D341Med (cell line): ENCODE measurements around the gene FMOD.
"Not testable (repeated sequence)": the region's sequence is repeated elsewhere in the genome, so short reads cannot be mapped to it uniquely, and the experiment has no call there.

Experiments
- DNase-seq: peaks from one replicate; pipeline ENCODE4 v3.0.0; 2012; ENCODE audit warnings: low spot score

The FMOD gene

DNA sequence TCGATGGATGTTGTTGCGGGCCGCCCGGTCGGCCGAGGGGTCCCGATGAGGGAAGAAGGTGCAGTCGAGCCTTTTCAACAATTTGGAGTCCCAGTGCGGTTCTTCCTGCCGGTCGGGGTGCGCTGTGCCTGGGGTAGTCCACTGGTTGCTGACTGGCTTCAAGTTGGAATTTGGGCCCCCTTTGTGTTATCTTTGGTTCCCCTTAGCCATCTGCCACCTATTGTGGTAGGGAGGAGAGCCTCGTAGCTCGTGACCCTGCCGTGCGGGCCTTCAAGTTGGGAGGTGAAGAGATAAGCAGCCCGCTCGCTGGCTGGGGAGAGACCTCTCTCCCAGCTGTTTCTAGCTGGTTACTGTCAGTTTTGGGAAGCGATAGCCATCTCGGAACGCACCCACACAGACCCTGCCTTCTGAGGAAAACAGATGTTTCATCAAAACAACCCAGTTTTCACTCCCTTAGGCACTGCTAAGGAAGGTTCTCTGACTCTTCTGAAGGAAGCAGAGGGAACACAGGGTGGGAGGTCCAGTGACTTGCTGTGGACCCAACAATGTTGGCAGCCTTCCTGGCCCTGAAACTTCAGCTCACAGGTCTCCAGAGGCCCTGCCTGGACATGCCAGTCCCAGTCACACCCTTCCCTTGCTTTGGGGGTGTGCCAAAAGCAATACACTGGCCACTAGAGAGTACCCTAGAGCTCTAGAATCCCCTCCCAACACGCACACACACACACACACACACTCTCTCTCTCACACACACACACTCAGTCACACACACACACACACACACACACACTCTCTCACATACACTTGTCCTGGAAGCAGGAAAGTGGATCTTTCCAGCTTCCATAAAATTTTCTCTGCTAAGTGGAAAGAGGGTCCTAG is 44.6 kb downstream of the FMOD start:
- peak; percentile 71 for DNase-seq

GRCh38 chr1:203305809-203306088 is 45.2 kb downstream of the FMOD start:
- no peak for DNase-seq

GRCh38 chr1:203304919-203305808 is 45.8 kb downstream of the FMOD start, which contains the start of gene BTG2:
Gene BTG2, plus strand, starts transcription at chr1:203305519. Its CDS starts 88 bp downstream, at chr1:203305607.
- DNase-seq = peak; percentile 100

- DNase-seq = no peak
Measured at GRCh38 chr1:203304391-203304918, 46.5 kb downstream of the FMOD start.

GRCh38 chr1:203302894-203303293 is 48.0 kb downstream of the FMOD start:
- DNase-seq = no peak

DNA sequence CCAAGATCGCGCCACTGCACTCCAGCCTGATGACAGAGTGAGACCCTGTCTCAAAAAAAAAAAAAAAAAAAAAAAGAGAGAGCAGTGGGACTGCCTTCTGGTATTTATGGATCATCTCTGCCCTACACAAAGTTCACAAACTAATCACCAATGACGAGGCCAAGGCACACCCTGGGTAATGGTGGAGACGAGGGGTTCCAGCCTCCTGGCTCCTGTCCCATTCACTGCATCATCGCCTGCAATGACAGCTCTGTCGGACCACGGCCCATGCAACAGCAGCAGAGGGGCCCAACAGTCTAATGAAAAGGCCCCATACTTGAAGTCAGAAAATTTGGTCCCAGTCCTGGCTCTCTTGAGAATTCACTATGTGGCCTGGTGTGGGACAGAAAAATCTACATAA is 48.5 kb downstream of the FMOD start:
- no peak for DNase-seq

- no peak for DNase-seq
Measured at GRCh38 chr1:203301331-203301668, 49.6 kb downstream of the FMOD start.

GRCh38 chr1:203300441-203301330 is 50.2 kb downstream of the FMOD start:
- DNase-seq = no peak

GRCh38 chr1:203299719-203300429 is 51.0 kb downstream of the FMOD start:
- DNase-seq = not testable (repeated sequence)

GRCh38 chr1:203299169-203299568 is 51.8 kb downstream of the FMOD start:
- DNase-seq = no peak

DNA sequence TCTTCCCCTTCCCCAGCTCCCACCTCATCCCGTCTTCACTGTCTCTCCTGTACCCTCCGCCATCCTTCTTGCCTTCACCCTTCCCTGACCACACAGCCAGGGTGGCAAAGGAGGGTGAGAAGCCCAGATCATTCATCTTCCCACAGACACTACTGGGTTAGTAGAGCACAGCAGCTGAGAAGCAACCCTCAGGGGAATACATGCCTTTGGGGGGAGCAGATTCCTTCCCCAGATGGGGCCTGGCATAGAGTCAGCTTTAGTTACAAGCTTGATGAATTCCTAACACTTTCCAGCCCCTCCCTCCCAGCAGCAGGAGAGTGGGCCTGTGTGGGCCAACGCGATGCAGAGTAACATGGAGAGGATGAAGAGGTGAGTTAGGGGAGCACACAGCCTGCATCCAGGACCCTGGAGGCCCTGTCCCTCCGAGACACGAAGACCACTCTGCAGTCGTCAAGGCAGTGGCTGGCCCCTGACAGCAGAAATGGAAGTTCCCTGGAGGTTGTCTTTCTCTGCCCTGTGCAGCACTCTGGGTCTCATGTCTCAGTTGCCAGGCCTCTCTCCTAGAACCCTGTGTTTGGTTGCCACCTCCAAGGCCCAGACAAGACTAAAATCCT is 54.4 kb downstream of the FMOD start:
- DNase-seq = no peak

DNA sequence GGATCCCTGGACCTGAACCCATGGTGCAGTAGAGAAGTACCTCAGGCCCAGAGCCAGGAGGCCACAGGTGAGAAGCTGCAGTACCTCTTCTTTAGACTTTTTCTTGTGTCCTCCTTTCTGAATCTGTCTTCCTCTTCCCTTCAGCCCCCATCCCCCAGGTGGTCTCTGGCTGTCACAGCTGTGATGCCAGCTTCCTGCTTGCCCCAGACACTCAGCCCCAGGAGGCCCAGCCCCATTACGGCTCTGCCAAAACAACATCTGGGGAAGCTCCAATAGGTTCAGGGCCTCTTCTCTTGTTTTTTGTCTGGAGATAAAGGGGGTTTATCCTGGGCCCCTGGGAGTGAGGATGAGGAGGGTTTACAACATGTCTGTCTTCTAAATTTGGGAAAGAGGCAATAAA is 55.1 kb downstream of the FMOD start:
- DNase-seq = peak; percentile 69

DNA sequence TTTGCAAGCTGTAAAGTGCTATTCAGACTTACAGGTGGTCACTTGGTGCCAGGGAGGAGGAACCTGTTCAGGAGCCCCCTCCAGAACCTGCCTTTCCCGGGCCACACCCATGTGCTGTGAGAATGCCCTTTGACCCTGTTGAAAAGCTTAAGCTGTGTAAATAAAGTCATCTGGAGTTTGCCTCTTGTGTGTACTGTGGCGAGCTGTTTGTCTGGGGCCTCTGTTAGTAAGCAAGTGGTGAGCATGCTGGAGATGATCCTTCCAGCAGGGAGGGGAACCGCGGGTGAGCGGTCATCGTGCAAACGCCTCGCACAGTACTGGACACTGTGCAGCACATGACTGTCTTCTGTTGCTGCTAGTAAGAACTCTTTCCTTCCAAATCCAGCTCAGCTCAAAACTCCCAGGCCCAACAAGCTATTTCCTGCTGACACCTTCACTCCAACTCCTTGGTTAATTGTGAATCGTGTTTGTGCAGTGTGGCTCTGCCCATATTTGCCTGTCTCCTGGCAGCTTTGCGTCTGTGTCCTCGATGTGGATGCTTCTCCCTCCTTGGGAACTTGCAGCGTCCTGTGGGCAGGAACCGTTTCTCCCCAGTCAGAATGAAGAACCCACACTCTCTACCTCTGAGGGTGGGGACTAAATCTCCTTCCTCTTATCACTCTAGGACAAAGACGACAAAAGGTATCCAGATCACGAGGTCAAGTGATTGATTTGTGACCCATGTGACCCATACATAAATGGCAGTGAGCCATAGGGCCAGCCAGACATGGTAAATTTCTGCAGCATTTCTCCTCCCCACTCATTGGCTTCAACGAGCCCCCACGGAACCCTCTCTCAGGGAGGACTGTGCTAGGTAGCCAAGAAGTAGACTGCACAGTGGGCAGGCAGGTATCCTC is 59.5 kb downstream of the FMOD start:
- DNase-seq = no peak
